Activated CD4-positive, CD25-positive, alpha-beta regulatory T cell treated with anti-CD3 and anti-CD28 coated beads, Interleukin-2, amount 50 U/mL, for 72 hours (primary cell): Measurements from ENCODE around the gene GUCA1C.

Source experiments
- DNase-seq: peaks from one replicate; pipeline ENCODE4 v3.0.0; 2021

Gene GUCA1C

DNA sequence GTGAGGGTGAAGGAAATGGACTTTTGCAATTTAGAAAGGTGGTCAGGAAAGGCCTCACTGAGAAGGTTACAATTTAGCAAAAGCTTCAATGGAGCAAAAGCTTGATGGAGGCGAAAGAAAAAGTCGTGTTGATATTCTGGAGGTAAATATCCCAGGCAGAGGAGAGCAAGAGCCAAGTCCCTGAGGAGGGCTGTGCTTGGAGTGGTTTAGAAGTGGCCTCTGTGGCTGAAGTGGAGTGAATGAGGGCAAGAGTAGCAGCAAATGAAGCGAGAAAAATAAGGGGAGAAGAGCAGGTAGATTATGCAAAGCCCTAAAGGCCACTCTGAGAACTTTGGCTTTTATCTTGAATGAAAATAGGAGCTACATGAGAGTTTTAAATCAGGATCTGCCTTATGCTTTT, 54.1 kb downstream of the GUCA1C start:
- DNase-seq: no peak

DNA sequence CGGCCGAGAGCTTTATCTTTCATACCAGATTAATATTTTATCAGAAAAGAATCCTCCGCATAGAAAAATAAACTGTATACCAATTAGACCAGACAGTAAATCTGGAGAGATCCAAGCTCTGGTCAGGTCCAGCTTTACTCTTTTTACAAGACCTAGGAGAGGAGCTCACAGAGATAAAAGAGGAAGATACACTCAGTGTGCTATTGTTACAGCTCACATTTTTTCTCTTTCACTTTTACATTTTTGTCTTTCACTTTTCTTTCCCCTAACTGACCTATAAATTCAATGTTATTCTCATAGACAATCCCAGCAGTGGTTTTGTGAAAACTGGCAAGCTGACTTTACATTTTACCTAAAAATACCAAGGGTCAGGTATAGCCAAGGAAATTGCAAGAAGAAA, 55.8 kb downstream of the GUCA1C start:
- DNase-seq: no peak

- no peak for DNase-seq
These were observed 58.7 kb downstream of the GUCA1C start for GRCh38 chr3:108894981-108895380.

- no peak for DNase-seq
These were observed 61.8 kb downstream of the GUCA1C start for GRCh38 chr3:108891833-108892232.

- DNase-seq: no peak
These were observed 65.9 kb downstream of the GUCA1C start for GRCh38 chr3:108887777-108888176.

DNA sequence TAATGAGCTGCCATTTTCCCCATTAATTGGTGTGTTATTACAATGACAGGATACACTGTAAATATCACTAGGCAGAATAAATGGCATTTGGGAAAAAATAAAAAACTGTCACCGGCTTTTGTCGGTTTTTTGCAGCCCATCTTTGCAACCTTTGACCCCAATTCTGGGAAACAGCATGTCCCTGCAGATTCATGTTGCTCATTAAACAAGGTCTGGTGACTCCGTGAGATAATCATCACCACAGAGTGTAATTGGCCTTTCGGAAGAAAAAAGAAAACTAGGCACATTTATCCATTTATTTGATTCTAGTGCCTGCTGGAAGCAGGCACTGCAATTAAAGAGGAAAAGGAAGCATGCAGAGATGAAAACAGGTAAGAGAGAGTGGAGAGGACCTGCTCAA, 66.6 kb downstream of the GUCA1C start:
- DNase-seq: no peak

- DNase-seq: no peak
These were observed 70.3 kb downstream of the GUCA1C start for GRCh38 chr3:108883373-108883772.

DNA sequence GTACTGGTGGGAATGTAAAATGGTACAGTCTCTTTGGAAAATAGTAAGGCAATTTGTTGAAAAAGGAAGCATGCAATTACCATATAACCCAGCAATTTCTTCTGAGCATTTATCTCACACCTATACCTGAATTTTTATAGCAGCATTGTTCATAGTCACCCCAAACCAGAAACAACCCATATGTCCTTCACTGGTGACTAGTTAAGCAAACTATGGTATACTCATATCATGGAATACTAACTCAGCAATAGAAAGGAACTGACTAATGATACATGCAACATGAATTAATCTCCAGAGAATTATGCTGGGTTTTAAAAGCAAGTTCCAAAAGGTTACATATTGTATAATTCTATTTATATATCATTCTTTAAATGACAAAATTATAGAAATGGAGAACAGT, 70.9 kb downstream of the GUCA1C start:
- DNase-seq: no peak

- no peak for DNase-seq
These were observed 73.8 kb downstream of the GUCA1C start for GRCh38 chr3:108879915-108880314.

DNA sequence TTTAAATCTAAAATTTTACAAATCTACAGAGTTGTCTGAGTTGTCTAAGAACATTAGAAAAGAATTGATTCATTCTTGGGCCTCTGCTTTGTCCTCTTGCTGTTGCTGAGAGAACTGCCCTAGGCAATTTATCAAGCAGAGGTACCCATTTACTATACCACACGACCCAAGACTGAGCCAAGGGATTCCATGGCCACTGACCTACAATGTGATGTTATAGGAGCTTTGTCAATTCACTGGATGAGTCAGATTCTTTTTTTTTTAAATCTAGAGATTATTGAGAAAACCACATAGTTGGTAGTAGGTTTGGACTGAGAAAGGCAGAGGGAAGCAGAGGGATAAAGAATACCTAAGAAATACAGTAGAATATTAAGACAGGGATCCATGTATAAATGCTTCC, 75.8 kb downstream of the GUCA1C start:
- DNase-seq: no peak

DNA sequence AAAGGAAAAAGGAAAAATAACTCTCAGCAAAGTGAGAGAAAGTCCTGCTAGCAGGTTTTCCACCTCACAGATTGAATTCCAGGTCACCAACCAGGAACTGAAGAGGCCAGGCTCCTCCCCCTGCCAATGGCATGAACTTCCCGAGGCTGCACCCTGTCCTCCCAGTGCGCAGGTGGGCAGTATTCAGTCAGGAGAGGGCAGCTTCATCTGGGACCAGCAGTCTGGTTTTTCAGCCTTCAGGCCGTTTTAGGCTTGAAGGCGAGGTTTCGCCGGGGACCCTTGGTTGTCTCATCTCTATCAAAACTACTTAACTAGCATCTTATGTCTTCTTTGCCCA, 89.9 kb downstream of the GUCA1C start:
- no peak for DNase-seq

GRCh38 chr3:108862865-108863798, 90.5 kb downstream of the GUCA1C start:
- peak; percentile 37 for DNase-seq

DNA sequence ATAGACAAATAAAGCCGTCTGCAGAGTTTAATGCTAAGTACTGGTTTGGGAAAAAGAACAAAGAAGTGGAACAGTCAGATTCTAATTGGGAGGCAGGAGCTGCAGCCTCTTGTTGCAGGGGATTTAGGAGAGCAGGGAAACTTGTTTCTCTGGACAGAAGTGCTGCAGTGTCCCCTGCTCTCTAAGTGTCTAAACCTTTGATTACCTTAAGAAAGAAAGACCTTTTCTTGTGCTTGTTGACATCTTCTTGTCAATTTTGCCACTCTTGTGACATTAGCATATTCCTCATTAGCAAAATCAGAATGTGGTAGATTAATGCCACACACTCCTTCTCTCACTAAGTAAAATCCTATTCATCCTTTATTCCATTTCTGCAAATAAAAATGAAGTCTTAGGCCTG, 92.3 kb downstream of the GUCA1C start:
- DNase-seq: no peak
